Gastroesophageal sphincter (tissue), 4 donors: ENCODE measurements around the gene FBP2. TPM values are rescaled to one million over a fixed set of nuclear protein-coding genes. Genes with fewer than 3 reads are reported as not detected.

Experiments used
- ATAC-seq: fragments of 150-250 bp; one replicate; pipeline ENCODE4 v1.9.1; 2016; ENCODE audit warnings: mild to moderate bottlenecking, moderate library complexity
- H3K27ac ChIP-seq, 4 donors: fragments of 200-600 bp; sonication (generic) in 3 of 4; 1 replicate in 3 of 4; 2 replicates in 1 of 4; pipeline ENCODE4 v1.5.1; 2016 to 2019
- H3K27me3 ChIP-seq: fragments of 200-600 bp; sonication (generic); one replicate; pipeline ENCODE4 v1.5.1; 2019
- H3K36me3 ChIP-seq, 2 donors: fragments of 200-600 bp; sonication (generic); one replicate each; pipeline ENCODE4 v1.5.1; 2019; ENCODE audit warnings: control low read depth in 1 of 2
- H3K4me1 ChIP-seq, 3 donors: fragments of 200-600 bp; sonication (generic); 1 replicate in 2 of 3; 2 replicates in 1 of 3; pipeline ENCODE4 v1.5.1; 2016 to 2019; ENCODE audit warnings: control low read depth in 2 of 3
- H3K4me3 ChIP-seq, 2 donors: fragments of 200-600 bp; sonication (generic); one replicate each; pipeline ENCODE4 v1.5.1; 2019; ENCODE audit warnings: mild to moderate bottlenecking in 1 of 2, moderate library complexity in 1 of 2
- H3K9me3 ChIP-seq, 3 donors: fragments of 200-600 bp; sonication (generic); one replicate each; pipeline ENCODE4 v1.5.1; 2017 to 2019; ENCODE audit warnings: control low read depth in 2 of 3
- EP300 ChIP-seq: sonication (generic); formaldehyde crosslinking; IDR thresholded peaks from one replicate; pipeline ENCODE4 v1.6.1; 2017; ENCODE audit warnings: antibody characterized with exemption, mild to moderate bottlenecking
- POLR2A ChIP-seq, 2 donors: fragments of 450-650 bp; IDR thresholded peaks; one replicate each; pipeline ENCODE4 v1.6.1; 2017; ENCODE audit warnings: antibody characterized with exemption in 2 of 2, mild to moderate bottlenecking in 2 of 2, moderate library complexity in 1 of 2
- POLR2AphosphoS5 ChIP-seq: sonication (generic); formaldehyde crosslinking; IDR thresholded peaks from one replicate; pipeline ENCODE4 v1.6.1; 2017; ENCODE audit warnings: antibody characterized with exemption
- WGBS, 2 donors: methylation state at CpG; one replicate each; pipeline ENCODE4 v1.1.5; 2018; ENCODE audit warnings: low coverage in 1 of 2; 5-methylcytosine and 5-hydroxymethylcytosine counted together
- total RNA-seq, 4 donors: library from RNA; depleted of rRNA; stranded (reverse); fragments of >200 nt; gene quantifications; one replicate each; pipeline ENCODE4 v1.1.0, GENCODE V29; 2016
- TF ChIP-seq, protein P1 (sequence below), 4 experiments: fragments of 200-600 bp in 2 of 4; fragments of 450-650 bp in 2 of 4; sonication (generic) in 1 of 4; IDR thresholded peaks; one replicate each; pipeline ENCODE4 v1.5.1; 2017 to 2019; ENCODE audit warnings: antibody characterized with exemption in 4 of 4, mild to moderate bottlenecking in 2 of 4, moderate library complexity in 2 of 4

Gene FBP2
- total RNA-seq, 4 donors from 2014 or later, result not detected

DNA sequence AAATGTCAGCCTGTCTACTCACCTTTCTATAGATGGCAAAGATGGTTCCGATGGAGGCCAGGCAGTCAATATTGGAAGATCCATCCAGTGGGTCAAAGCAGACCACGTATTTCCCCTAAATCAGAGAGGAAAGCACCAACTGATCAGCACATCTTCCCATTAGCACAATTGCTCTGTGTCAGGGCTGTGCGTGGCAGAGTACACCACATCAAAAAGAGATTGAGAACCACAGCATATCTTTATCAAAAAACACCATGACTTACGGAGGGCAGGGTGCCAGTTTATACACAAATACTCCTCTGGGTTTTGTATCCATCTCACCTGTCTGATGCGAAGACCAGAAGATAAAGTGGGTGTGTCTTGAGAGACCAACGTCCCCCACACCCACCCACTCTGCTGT lies 9.1 kb downstream of the FBP2 start:
- WGBS, 2 donors, result 80 to 91% methylated on average over 4 of the region's 6 CpGs
- no peak for ATAC-seq
- no peak for TF ChIP-seq POLR2A (IDR thresholded peaks at IDR 0.05)
- TF ChIP-seq, protein P1, sequence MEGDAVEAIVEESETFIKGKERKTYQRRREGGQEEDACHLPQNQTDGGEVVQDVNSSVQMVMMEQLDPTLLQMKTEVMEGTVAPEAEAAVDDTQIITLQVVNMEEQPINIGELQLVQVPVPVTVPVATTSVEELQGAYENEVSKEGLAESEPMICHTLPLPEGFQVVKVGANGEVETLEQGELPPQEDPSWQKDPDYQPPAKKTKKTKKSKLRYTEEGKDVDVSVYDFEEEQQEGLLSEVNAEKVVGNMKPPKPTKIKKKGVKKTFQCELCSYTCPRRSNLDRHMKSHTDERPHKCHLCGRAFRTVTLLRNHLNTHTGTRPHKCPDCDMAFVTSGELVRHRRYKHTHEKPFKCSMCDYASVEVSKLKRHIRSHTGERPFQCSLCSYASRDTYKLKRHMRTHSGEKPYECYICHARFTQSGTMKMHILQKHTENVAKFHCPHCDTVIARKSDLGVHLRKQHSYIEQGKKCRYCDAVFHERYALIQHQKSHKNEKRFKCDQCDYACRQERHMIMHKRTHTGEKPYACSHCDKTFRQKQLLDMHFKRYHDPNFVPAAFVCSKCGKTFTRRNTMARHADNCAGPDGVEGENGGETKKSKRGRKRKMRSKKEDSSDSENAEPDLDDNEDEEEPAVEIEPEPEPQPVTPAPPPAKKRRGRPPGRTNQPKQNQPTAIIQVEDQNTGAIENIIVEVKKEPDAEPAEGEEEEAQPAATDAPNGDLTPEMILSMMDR (IDR thresholded peaks at IDR 0.05), result no peak
- TF ChIP-seq EP300, result no peak
- TF ChIP-seq POLR2AphosphoS5, result no peak
- Histone ChIP-seq H3K9me3 (no peaks in the 10 kb centered on the region), H3K36me3 (no peaks in the 10 kb centered on the region), H3K4me3 (no peak overlapping the region), H3K27ac (no peak overlapping the region), H3K27me3 (peaks cover 10% of the 10 kb centered on the region), H3K4me1 (no peaks in the 10 kb centered on the region)

DNA sequence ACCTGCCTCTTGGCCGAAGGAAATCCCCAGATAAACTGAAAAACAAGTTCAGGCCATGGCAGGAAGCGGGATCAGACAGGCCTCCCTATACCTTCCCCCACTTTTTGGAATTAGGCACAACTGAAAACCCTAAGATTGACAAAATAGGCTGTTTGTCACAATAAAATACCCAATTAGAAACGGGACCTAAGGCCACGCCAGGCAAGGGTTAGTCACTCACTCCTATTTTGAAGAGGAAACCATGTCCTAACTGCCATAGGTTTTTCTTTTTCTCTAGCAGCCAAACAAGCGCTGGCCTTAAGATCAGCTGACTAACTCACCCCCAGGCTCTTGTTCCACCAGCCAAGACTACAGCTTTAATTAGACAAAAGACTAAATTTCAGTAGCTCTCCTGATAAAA lies 11.9 kb downstream of the FBP2 start:
- 86 to 97% methylated on average over 4 to 5 of the region's 5 CpGs for WGBS, 2 donors

DNA sequence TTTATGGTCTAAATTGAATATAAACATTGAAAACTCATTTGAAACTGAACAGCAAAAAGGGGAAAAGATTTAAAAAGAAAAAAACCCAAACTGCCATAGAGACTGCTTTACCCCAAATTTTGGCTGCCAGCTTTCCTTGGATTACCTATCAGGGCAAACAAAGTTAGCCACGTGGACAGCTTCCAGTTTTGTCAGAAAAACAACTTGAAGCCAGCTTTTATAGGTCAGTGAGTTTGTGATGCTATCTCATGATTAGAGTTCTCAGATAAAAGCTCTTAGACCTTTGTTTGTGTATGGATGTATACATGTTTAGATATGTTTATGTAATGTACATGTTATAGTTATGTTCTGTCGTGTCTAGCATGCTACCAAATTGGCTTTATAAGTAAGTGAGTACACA lies 16.1 kb downstream of the FBP2 start:
- 22 to 37% methylated on average over 2 of the region's 2 CpGs for WGBS, 2 donors
- H3K36me3 ChIP-seq, result no peaks in the 10 kb centered on the region
- no peaks in the 10 kb centered on the region for H3K4me1 ChIP-seq
- no peak overlapping the region for H3K27ac ChIP-seq
- ATAC-seq, result no peak
- H3K27me3 ChIP-seq, result no peaks in the 10 kb centered on the region
- TF ChIP-seq POLR2A (IDR thresholded peaks at IDR 0.05), result no peak
- TF ChIP-seq, protein P1 (IDR thresholded peaks at IDR 0.05), result no peak
- TF ChIP-seq EP300, result no peak
- TF ChIP-seq POLR2AphosphoS5, result no peak
- H3K9me3 ChIP-seq, result no peaks in the 10 kb centered on the region
- no peak overlapping the region for H3K4me3 ChIP-seq

More for the DNA sequence above, 11.9 kb downstream of the FBP2 start:
- Histone ChIP-seq H3K27me3 (no peaks in the 10 kb centered on the region), H3K4me3 (no peak overlapping the region), H3K27ac (no peak overlapping the region), H3K36me3 (no peaks in the 10 kb centered on the region), H3K9me3 (no peaks in the 10 kb centered on the region), H3K4me1 (no peaks in the 10 kb centered on the region)
- no peak for ATAC-seq
- TF ChIP-seq POLR2A (IDR thresholded peaks at IDR 0.05) (no peak), POLR2AphosphoS5 (no peak), EP300 (no peak)
- TF ChIP-seq, protein P1 (IDR thresholded peaks at IDR 0.05), result no peak

DNA sequence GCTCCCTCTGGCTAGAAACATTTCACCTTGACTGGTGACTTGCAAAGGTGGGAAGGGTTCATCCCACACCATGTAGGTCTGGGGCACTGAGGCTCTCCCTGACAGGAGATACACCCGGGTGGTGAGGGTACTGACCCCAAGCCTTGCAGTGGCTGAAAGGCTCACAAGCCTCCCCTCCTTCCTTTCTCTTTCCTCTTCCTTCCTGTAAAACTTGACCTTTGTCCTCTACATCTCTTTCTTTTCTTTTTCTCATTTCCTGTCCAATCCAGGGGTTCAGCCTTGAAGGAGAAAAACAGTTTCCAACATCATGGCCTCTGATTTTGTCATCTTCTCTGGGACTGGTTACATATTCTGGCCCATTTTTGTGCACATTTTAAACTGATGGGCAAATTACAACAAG lies 16.6 kb downstream of the FBP2 start:
- no peaks in the 10 kb centered on the region for H3K36me3 ChIP-seq
- H3K4me3 ChIP-seq, result no peak overlapping the region
- no peaks in the 10 kb centered on the region for H3K4me1 ChIP-seq
- H3K27ac ChIP-seq, result no peak overlapping the region
- WGBS, 2 donors, result 0% methylated on average over 1 of the region's 1 CpG
- H3K9me3 ChIP-seq, result no peaks in the 10 kb centered on the region
- H3K27me3 ChIP-seq, result no peaks in the 10 kb centered on the region
- ATAC-seq, result no peak
- TF ChIP-seq EP300 (no peak), POLR2AphosphoS5 (no peak), POLR2A (IDR thresholded peaks at IDR 0.05) (no peak)
- TF ChIP-seq, protein P1 (IDR thresholded peaks at IDR 0.05), result no peak

DNA sequence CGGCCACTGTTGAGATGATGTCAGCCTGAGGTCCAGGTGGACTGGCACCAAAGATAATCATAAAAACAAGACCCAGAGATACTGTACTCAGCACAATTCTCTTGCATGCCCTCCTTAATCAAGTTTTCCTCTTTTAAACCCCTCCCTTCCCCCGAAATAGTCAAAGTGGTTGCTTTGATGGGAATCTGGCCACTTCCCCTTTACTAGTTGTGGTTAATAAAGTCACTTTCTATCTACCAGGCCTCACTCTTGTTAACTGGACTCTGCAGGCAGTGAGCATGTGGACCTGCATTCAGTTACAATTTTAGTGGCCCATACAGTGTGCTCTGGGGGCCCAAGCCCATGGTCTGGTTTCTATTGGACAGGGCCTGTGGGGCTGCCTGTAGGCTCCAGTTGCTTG lies 17.5 kb downstream of the FBP2 start:
- TF ChIP-seq POLR2AphosphoS5 (no peak), EP300 (no peak), POLR2A (IDR thresholded peaks at IDR 0.05) (no peak)
- TF ChIP-seq, protein P1 (IDR thresholded peaks at IDR 0.05), result no peak
- no peaks in the 10 kb centered on the region for H3K36me3 ChIP-seq
- no peak for ATAC-seq
- no peak overlapping the region for H3K4me3 ChIP-seq
- 83 to 87% methylated on average over 2 of the region's 2 CpGs for WGBS, 2 donors
- no peaks in the 10 kb centered on the region for H3K4me1 ChIP-seq
- H3K27me3 ChIP-seq, result no peaks in the 10 kb centered on the region
- H3K9me3 ChIP-seq, result no peaks in the 10 kb centered on the region
- H3K27ac ChIP-seq, result no peak overlapping the region
